ENCODE results near the gene CCR2.

Gene CCR2

DNA sequence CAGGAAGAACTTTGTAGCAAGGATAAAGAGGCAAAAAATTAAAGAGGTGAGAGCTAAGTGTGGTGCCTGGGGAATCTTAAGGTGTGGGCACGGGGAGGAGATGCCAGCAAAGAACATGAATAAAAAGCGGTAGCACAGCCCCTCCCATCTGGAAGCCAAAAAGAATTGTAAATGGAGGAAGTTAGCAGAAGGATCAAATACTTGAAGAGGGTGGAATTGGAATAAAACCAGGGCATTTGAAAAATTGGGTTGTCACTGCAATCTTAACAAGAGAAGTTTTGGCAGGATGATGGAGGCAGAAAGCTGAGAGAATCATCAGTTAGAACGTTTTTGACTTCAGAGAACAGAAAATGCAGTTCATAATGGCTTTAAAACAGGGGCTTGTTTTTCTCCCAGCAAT lies 2.4 kb downstream of the CCR2 start:
- no peak for DNase-seq

DNA sequence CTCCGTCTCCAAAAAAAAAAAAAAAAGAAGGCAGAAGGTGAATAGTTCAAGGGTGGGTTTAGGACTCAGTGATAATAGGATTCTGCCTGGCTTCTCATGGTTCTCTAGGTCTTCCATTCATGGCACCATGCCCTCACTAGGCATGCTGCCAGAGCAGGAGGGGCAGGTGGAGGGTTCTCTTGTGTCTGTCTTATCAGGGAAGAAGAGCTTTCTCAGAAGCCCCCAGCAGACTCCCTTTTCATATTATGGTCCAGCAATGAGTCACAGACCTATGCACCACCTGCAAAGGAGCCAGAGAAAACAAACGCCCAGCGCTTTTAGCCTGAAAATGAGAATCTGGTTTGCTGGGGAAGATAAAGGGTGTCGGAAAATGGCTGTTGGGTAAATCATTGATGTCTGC lies 3.0 kb downstream of the CCR2 start:
- DNase-seq, result no peak

DNA sequence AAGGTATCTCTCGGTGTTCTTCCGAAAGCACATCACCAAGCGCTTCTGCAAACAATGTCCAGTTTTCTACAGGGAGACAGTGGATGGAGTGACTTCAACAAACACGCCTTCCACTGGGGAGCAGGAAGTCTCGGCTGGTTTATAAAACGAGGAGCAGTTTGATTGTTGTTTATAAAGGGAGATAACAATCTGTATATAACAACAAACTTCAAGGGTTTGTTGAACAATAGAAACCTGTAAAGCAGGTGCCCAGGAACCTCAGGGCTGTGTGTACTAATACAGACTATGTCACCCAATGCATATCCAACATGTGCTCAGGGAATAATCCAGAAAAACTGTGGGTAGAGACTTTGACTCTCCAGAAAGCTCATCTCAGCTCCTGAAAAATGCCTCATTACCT lies 4.6 kb downstream of the CCR2 start:
- DNase-seq, result no peak

GRCh38 chr3:46359733-46360493 lies 6.0 kb downstream of the CCR2 start:
- DNase-seq, result no peak

GRCh38 chr3:46360907-46361306 lies 7.0 kb downstream of the CCR2 start:
- DNase-seq, result no peak

- peak; percentile 70 for DNase-seq
Measured at GRCh38 chr3:46361408-46362283, 7.7 kb downstream of the CCR2 start.

DNA sequence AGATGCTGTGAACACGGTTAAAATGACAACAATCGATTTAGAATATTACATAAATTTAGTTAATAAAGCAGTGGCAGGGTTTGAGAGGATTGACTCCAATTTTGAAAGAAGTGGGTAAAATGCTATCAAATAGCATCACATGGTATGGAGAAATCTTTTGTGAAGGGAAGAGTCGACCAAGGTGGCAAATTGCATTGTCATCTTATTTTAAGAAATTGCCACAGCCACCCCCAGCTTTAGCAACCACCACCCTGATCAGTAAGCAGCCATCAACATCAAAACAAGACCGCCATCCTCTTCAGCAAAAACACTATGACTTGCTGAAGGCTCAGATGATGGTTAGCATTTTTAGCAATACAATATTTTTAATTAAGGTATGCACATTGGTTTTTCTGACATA lies 11.1 kb downstream of the CCR2 start:
- DNase-seq, result peak; percentile 58

DNA sequence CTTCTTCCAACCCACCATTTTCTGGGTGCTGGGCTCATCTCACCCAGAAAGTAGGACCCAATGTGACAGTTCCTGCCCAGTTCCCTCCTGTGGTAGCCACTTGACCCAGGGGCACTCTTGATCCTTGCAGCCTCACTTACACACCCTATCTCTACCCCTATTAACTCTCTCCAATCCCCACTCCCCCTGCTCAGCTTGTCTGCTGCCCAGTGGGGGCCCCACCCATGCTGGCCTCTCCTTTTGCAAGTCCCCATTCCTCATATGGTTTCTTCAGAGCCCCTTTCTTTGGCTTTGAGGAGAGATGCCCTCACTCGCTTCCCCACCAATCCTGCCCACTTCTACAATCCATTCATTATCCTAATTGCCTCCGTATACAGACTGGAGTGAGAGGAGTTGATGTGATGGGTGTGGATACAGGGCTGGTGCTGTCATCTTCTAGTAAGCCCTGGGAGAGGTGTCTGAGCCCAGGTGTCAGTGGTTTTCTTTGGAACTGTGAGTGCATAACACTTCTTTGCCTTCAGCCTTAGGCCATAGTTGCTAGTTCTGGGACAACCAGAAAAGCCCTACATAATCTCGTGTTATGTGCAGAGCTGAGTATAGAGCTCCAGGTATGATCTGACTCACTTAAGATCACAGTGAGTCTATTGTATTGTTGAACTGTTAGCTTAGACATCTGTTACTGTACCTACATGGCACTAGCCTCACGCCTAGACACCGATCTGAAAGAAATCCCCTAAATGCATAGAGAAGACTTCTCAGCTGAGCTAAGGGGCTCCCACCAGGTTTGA lies 12.0 kb downstream of the CCR2 start:
- DNase-seq, result no peak

DNA sequence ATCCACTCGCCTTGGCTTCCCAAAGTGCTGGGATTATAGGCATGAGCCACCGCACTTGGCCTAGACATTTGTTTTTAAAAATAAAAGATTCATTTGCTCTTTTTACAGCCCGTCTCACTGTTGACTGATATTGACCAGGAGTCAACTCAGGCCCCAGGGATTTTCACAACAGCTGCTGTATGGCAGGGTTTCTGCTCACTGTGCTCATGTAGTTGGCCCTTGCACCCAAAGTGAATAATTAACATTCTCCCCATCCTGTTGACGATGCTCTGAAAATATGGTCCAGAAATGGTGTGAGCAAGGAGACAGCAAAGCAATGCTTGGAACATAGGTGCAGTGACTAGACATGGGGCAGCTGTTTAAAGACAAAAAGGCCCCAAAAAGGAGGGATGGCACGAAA lies 13.9 kb downstream of the CCR2 start:
- DNase-seq, result no peak

DNA sequence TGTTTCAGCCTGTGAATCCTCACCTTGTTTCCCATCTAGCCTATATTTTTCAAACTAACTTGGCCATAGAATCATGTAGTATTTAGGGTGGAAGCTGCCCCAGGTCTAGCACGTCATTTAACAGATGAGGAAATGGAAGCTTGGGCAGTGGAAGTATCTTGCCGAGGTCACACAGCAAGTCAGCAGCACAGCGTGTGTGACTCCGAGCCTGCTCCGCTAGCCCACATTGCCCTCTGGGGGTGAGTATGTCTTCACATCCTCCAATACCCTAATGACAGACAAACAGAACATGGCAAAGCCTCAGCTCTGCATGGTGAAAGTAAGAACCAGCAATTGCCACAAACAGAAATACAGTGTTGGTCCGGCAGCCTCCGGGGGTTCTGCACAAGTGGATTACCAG lies 14.7 kb downstream of the CCR2 start:
- DNase-seq, result peak; percentile 92

- no peak for DNase-seq
Measured at GRCh38 chr3:46369151-46369550, 15.2 kb downstream of the CCR2 start.

DNA sequence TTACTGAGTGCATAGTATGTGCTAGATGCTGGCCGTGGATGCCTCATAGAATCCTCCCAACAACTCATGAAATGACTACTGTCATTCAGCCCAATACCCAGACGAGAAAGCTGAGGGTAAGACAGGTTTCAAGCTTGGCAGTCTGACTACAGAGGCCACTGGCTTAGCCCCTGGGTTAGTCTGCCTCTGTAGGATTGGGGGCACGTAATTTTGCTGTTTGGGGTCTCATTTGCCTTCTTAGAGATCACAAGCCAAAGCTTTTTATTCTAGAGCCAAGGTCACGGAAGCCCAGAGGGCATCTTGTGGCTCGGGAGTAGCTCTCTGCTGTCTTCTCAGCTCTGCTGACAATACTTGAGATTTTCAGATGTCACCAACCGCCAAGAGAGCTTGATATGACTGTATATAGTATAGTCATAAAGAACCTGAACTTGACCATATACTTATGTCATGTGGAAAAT lies 15.8 kb downstream of the CCR2 start:
- DNase-seq, result no peak

- peak; percentile 66 for DNase-seq
Measured at GRCh38 chr3:46370839-46371518, 17.1 kb downstream of the CCR2 start, which contains the start of gene CCR5. TSS of gene CCR5 (plus strand) at chr3:46370946. CDS start at chr3:46372903, 1,957 bp downstream.

GRCh38 chr3:46371519-46372340 lies 17.8 kb downstream of the CCR2 start:
- DNase-seq, result no peak

- DNase-seq, result peak; percentile 83
Measured at GRCh38 chr3:46372492-46373359, 18.8 kb downstream of the CCR2 start.

DNA sequence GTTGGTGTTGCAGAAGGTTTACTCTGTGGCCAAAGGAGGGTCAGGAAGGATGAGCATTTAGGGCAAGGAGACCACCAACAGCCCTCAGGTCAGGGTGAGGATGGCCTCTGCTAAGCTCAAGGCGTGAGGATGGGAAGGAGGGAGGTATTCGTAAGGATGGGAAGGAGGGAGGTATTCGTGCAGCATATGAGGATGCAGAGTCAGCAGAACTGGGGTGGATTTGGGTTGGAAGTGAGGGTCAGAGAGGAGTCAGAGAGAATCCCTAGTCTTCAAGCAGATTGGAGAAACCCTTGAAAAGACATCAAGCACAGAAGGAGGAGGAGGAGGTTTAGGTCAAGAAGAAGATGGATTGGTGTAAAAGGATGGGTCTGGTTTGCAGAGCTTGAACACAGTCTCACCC lies 20.8 kb downstream of the CCR2 start:
- DNase-seq, result no peak

DNA sequence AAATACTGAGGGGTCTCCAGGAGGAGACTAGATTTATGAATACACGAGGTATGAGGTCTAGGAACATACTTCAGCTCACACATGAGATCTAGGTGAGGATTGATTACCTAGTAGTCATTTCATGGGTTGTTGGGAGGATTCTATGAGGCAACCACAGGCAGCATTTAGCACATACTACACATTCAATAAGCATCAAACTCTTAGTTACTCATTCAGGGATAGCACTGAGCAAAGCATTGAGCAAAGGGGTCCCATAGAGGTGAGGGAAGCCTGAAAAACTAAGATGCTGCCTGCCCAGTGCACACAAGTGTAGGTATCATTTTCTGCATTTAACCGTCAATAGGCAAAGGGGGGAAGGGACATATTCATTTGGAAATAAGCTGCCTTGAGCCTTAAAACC lies 21.3 kb downstream of the CCR2 start:
- no peak for DNase-seq

- DNase-seq, result no peak
Measured at GRCh38 chr3:46375814-46376213, 21.9 kb downstream of the CCR2 start.

DNA sequence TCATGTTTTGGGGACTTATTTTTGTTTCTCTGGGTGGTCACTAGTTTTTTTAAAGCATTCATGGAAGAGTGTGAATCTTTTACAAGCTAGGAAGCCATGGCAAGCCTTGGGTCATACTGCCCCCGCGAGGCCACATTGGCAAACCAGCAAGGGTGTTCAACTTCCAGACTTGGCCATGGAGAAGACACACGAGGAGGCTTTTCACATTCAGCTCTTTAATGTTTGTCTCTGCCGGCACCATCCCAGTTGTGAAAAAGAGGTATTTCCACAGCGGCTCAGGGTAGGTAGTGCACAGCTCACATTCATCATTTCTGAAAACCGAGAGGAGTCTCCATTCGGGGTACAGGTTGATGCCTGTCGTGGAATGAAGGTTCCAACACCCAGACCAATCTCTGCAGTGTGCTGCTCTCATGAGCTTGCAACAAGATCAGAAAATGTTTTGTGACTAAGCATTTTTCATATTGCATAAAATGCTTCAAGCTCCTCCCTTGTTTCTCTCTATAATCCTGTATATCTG lies 24.6 kb downstream of the CCR2 start:
- DNase-seq, result peak; percentile 87

DNA sequence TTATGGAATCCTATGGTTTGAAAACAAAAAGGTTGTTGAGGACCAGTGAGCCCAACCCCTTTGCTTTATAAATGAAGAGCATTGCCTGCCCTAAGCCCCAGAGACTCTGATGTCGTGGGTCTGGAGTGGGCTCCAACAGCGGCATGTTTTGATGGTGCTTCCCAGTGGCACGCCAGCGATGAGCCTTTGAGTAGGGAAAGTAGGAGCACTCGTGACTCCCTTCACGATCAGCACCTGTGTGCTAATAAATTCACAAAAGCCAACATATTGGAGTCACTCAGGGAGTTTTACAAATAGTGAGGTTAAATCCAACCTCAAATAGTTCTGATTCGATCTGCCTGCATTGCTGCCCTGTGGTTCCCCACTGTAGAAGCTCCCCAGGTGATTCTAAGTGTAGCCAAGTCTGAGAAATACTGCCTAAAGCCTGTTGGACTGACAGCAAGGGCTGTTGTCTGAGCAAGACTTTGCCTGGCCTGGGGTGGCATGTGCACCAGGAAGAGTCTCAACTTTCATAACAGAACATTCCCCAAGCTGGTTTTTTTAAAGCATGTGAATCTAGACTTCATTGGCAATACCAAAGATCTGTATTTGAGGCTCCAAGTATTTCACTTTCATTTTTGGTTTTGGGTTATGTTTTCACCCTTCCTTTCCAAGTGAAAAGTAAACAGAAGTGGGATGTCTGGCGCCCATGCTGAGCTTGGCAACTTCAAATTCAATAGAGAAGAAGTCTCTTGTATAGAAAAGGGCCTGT lies 26.7 kb downstream of the CCR2 start:
- no peak for DNase-seq
